ENCODE results near the gene PLCB3.
A peak's percentile ranks its signal among the peaks of the same experiment; 100 is the strongest.
"Not testable (repeated sequence)": the region's sequence is repeated elsewhere in the genome, so short reads cannot be mapped to it uniquely, and the experiment has no call there.

Gene PLCB3

GRCh38 chr11:64237484-64237951 lies 13.8 kb upstream of the PLCB3 start:
- no peak for DNase-seq (ENCODE audit: low read depth)

GRCh38 chr11:64238076-64238475 lies 13.3 kb upstream of the PLCB3 start:
- DNase-seq (ENCODE audit: low read depth): no peak

- no peak for DNase-seq (ENCODE audit: low read depth)
Observed at GRCh38 chr11:64238999-64239398, 12.3 kb upstream of the PLCB3 start.

DNA sequence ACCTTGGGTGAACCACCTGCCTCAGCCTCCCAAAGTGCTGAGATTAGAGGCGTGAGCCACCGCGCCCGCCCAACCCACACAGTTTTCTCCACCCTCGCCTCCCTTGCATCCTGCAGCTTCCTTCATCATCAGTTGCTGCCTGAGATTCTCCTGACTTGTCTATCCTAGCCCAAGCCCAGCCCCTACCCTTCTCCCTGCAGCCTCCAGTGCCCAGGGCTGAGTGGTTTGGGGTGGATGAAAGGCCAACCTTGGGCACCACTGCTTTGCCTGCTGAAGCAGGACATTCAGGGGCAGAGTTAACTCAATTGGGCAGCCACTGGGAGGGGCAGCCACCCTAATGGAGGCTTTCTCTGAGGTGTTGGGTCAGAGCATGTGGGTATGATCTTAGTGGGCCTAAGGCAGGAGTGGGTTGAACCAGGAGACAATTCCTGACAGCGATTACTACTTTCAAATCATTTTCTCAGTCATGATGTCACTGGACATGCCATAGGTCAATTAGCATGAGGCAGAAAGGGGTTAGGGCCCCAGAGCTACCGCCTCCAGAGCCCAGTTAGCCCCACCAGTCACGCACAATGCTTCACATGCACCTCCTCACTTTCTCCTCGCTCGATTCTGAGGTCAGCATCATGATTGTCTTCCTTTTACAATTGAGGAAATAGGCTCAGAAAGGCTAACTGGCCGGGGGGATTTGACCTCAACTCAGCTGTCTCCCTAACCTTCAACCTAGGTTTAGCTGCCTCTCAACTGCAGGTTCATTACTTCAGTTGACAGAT lies 11.5 kb upstream of the PLCB3 start:
- no peak for DNase-seq (ENCODE audit: low read depth)

- DNase-seq (ENCODE audit: low read depth): peak; percentile 89
Observed at GRCh38 chr11:64240435-64241240, 10.7 kb upstream of the PLCB3 start, which contains the start of gene FKBP2. Gene FKBP2, plus strand, starts transcription at chr11:64241095. Its CDS starts 1,293 bp downstream, at chr11:64242388.

DNA sequence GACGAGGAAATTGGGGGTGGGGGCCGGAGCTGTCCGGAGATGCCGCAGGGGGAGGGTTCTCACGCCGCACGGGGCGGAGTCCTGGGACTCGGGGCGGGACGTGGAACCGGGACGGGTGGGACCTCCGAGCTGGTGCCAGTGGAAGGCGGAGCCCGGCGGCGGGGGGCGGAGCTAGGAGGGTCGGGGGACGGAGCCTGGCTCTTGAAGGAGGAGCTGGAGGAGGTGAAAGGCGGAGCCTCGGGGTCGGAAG lies 10.2 kb upstream of the PLCB3 start:
- peak; percentile 99 for DNase-seq (ENCODE audit: low read depth)

- DNase-seq (ENCODE audit: low read depth): no peak
Observed at GRCh38 chr11:64241491-64242374, 9.6 kb upstream of the PLCB3 start.

- DNase-seq (ENCODE audit: low read depth): no peak
Observed at GRCh38 chr11:64243236-64243854, 8.0 kb upstream of the PLCB3 start.

GRCh38 chr11:64244107-64244506 lies 7.2 kb upstream of the PLCB3 start:
- no peak for DNase-seq (ENCODE audit: low read depth)

DNA sequence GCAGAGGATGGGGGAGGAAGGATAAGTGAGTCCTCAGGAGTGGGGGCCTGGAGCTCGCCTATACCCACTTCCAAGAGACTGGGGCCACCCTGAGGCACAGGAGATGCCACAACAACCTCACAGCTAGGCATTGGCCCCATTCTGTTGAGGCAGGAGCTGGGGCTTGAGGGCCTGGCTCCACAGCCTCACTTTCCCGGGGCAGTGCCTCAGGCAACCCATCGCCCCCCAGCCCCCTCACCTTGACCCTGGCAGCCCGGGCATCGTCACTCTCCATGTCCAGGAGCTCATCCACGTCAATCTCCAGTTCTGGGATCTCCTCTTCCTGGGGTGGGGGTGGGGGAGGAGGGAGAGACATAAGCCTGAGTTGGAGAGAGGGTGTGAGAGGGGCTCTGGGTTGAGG lies 6.4 kb upstream of the PLCB3 start:
- no peak for DNase-seq (ENCODE audit: low read depth)

- DNase-seq (ENCODE audit: low read depth): no peak
Observed at GRCh38 chr11:64245401-64245796, 5.9 kb upstream of the PLCB3 start.

DNA sequence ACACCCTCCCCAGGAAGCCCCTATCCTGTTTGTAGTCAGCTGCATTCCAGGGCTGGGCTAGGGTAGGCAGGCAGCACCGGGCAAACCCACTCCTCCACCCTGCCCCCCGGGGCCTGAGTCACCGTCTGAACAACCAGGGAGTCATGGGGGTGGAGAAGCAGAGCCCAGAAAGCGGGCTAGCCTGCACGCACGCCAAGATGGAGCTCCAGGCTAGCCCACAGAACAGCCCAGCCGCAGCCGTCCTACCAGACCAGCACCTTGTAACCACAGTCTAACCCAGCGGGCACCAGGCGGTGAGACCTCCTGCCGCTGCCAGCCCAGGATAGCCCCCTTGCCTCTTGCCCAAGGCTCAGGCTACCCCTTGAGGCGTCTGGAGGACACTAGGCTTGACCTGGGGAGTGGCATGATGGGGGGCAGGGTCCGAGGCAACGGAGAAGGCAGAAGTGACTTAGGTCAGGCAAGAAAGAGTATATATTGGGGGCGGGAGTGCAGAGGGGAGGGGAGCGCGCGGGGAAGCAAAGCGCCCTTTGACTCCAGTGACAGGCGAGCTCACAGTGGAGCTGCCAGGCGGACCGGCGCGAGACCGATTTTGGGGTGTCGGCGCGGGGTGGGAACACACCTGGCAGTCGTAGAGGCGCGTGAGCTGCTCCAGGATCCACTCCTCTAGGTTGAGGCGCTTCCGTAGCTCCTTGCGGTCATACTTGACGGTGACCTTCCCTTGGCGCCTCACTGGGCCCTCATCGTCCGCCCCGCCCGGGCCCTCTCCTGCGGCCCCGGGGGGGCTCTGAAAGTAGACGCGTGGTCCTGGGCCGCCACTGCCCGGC lies 5.3 kb upstream of the PLCB3 start:
- DNase-seq (ENCODE audit: low read depth): peak; percentile 90

GRCh38 chr11:64246621-64246870 lies 4.8 kb upstream of the PLCB3 start:
- DNase-seq (ENCODE audit: low read depth): not testable (repeated sequence)

DNA sequence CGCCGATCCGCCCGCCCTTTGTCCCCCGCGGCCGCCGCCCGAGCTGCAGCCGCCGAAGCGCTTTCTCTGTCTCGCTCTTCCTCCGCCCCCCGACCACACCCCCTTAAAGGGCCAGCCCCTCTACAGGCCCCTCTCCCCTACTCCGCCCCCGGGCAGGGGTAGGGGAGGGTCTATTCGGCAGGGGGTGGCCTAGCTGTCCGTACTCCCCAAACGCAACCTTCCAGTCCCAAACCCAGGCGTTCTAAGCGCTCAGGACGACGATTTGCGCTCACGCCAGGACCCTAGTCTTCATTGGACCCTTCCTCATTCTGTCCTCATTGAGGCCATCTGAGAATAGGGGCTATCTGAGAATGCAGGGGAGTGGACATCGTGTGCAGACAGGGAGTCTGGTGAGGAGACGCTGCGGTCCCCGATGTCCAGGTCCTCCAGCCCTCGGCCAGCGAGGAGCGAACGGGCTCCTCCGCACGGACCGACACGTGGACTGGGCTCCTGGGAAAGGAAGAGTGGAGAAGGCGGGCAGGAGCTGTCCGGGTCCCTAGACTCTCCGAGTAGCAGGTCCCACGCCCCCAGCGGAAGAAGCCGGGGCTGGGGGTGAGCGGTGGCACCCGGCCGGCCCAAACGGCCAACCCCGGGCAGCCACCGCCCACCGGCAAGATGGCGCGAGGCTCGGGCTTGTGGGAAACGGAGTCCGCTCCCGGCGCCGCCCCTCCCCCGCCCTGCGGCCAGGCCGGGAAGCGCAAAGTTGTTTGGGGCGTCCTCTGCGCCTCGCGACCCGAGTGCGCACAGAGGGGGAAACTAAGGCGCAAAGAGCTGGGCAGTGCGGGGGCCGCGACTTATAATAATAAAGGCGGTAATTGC lies 4.2 kb upstream of the PLCB3 start, which contains the start of gene PPP1R14B:
Gene PPP1R14B (minus strand): TSS at position 73 of the 858 bp plus-strand sequence. CDS start 270 bp downstream, outside the sequence.
- DNase-seq (ENCODE audit: low read depth): no peak

DNA sequence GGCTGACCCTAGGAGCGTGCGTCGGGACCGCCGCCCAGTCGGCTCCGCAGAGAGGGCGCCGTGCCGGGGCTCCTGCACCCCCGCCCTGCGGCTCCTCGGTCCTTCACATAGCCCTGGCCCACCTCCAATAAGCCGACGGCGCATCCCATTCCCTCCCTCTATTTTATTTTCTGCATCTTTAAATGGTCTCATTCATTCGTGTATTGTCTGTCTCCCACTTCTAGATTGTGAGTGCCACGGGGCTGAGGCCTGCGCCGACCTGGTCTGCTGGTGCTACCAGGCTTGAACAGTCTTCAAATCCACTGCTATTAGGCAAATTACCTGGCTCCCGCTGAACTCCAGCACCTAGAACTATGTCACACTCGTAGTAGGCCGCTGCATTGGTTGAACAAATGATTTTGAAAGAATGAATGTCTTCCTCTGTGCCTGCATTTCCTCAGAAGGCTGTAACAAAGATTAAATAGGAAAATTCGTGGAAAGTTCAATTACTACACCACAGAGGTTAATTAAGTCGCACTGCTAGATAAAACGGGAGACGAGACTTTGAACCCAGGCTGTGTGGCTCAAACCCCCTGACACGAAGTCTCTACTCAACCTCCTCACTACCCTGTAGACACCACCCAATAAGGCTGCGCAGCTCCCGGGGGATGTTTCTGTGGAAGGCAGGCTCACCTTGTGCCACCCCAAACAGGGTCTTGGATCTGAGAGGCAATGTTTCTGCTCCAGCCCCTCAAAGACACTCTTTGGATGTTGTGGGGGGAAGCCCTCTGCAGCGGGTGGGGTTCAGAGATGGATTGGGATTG lies 3.4 kb upstream of the PLCB3 start:
- no peak for DNase-seq (ENCODE audit: low read depth)

GRCh38 chr11:64248578-64248977 lies 2.8 kb upstream of the PLCB3 start:
- no peak for DNase-seq (ENCODE audit: low read depth)

- no peak for DNase-seq (ENCODE audit: low read depth)
Observed at GRCh38 chr11:64249038-64249437, 2.3 kb upstream of the PLCB3 start.

GRCh38 chr11:64249563-64250414 lies 1.5 kb upstream of the PLCB3 start:
- no peak for DNase-seq (ENCODE audit: low read depth)

Measured in HS-27A (cell line).